DMS 273 treated with DMSO at 0.1 percent for 48 hours (cell line): Measurements from ENCODE around the gene KRT86.
"Not testable (repeated sequence)": the region's sequence is repeated elsewhere in the genome, so short reads cannot be mapped to it uniquely, and the experiment has no call there.

ENCODE experiments used
- DNase-seq: peaks from one replicate; lab custom pipeline; 2025; lab: John Stamatoyannopoulos, UW

Gene KRT86

DNA sequence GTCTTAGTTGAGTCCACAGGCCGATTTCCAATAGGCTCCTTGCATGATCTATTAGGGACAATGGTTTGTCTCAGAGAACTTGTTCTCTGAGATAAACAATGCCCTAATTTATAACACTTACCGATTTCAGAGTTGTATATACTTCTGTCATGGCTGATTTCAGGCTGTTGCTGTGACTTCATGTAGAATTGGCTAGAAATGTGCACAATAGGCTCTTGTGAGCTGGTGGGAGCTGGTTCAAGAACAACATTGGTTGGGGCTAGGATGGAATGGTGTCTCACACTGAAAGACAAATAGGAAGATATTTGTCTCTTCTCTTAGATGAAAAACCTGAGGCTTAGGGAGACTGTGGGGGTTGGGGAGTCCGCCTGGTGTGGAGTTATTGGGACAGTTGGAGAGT is 6.7 kb upstream of the KRT86 start:
- no peak for DNase-seq

DNA sequence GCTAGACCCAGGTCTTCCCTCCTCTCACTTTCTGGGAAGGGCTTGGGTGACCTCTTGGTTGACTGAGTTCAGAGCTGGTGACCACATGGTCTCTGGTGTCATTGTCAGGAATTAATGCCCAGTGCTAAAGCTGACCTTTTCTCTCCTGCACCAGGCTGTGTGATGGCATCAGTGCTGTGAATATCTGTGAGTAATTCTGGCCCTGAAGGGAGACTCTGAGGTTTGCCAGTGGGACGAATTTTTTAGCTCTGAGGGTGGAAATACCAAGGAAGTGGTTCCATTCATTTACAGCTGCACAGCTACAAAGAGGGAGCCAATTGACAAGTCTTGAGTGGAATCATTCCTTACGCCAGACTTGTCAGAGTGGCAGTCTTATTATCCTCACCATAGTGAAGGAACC is 6.2 kb upstream of the KRT86 start:
- no peak for DNase-seq

DNA sequence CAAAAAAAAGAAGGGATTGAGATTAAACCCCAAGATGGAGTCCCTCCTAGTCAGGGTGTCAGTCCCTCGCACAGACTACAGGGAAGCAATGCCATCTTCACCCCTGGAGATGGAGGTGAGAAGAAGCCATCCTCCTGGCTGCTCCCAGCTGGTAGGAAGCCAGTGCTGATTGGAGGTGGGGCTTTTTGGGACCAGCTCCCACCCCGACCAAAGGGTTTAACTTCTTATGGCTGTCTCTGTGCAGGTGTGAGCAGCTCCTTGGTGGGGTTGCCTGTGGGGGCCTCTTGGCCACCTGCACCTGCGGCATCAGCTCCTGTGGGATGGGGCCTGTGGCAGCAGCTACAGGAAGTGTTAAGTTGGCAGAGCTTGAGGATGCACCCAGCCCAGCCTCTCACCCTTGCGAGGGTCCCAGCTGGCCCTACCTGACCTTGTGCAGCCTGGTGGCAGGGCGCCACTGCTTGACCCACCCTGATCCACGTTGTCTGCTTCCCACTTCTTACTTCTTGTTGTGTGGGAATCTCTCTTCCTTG is 3.8 kb upstream of the KRT86 start:
- DNase-seq, result no peak

DNA sequence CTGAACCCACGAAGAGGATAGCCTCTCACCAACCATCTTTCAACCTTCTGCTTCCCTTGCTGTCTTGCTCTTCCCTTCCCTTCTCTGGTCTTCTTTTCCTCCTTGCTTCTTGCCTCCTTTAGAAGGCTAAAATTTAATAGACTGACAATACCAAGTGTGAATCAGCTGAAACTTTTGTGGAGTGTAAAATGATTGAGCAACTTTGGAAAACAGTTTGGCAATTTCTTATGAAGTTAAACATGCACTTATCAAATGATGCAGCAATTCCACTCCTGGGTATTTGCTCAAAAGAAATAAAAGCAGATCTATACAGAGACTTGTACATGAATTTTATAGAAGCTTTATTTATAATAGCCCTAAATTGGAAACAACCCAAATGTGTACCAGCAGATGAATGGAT is 3.3 kb upstream of the KRT86 start:
- no peak for DNase-seq

DNA sequence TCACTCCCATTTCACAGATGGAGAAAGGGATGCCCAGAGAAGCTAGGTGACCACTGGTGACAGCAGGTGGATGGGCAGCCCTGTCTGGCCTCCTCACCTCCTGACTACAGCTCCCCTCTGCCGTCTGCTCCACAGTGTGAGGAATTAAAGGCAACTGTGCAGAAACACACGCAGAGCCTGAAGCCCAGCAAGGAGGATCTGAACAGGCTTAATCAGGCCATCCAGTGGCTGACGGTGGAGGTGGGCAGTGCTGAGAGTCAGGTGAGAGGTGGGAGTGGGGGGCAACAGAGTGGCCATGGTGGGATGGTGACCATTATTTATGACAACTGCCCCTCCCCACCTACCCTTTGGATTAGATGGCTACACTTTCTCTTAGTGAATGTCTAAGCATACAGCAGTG is 1.2 kb downstream of the KRT86 start:
- DNase-seq, result no peak

DNA sequence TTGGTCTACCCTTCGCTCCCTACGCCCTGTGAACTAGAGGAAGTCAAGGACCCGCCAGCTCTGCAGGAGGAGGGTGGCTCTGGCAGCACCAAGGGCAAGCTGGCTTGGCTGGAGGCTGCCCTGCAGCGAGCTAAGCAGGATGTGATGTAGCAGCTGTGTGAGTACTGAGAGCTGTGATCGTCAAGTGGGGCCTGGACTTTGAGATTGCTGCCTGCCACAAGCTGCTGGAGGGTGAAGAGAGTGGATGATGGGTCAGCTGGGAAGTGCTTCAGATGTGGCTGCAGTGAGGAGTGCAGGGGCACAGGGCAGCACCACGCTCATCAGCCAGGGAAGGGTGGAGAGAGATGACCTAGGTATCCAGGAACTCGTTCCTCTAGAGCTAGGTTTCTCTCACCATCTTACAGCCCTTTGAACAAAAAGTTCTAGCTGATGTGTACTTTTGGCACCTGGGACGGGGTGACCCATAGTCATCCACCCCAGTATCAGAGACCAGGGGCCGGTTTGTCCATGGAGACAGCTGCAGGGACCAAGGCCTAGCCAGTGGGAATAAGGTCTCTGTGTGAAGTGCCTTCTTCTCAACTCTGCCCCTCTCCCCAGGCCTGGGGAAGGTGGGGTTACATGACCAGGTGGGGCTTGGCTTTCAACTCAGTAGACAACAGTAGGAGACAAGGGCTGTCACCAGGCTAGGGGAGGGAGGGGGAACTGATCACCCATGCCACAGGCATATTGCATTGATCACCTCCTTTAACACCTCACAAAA is 3.2 kb downstream of the KRT86 start:
- no peak for DNase-seq

DNA sequence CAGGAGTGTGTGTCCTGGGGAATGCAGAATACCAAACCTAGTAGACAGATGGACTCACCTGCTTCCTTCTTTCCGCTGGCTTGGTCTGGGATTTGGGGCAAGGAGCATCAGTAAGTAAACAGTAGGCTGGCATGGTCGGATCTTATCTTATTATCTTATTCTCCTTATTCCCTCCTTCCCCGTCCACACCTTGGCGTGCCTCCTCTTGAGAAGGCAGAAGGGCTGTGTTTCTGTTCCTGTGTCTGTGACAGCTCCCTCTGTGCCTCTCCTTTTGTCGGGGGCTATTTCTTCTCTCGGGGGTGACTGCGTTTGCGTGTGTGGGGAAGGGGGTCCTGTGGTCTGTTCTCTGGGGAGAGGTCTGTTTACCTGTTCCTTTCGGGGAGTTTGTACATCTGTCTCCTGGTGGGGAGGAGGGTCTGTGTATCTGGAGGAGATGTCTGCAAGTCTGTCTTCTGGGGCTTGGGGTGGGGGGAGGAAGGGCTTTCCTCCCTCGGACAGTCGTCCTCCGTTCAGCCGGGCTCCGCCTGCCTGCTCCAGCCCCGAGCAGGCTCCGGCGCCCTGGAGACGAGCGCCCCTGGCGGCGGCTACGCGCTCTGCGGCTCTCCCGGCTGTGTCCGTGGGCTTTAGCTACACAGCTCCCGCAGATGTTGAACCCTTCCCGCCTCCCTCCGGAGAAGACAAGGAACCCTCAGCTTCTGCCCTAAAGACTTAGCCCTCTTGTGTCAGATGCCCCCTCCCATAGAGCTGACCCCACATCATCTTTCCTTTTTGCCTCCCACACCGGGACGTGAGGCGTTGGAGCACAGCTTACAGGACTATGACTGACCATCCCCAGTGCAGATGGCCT is 4.4 kb downstream of the KRT86 start:
- DNase-seq, result no peak

DNA sequence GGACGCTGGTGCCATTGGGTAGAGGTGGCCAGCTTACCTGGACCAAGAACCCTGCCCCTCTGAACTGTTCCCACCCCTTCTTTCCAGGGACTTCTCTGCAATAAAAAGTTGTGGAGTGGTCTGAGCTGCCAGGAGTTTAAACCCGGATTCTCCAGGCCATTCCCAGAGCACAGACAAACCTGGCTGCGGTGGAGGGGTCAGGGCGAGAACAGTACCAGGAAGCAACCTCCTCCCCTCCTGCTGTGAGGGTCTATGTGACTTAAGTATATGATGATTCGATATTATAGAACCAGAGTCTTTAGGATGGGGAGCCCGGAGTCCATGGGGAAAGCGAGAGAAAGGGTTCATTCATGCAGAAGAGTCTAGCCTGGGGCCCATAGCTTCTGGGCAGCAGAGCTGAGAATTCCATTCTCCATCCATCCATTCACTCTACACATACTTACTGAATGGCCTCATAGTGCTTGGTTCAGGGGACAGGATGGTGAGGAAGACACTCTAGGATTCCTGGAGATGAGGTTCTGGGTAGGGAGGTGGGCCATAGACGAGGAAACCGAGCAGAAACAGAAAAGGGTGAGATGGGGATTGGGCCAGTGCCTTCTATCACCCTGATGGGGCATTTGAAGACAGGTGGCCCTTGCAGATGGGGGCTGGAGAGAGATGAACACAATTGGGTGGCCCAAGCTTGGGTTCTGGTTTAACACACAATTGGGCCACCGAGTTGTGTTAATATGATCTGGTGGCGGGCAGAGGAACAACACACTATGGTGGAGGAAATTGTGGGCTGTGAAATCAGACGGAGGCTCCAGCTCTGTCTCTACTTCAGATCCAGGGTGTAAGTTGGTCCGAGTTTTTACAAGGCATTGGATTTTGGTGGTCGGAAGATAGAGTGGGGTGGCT is 5.2 kb downstream of the KRT86 start:
- DNase-seq, result no peak

DNA sequence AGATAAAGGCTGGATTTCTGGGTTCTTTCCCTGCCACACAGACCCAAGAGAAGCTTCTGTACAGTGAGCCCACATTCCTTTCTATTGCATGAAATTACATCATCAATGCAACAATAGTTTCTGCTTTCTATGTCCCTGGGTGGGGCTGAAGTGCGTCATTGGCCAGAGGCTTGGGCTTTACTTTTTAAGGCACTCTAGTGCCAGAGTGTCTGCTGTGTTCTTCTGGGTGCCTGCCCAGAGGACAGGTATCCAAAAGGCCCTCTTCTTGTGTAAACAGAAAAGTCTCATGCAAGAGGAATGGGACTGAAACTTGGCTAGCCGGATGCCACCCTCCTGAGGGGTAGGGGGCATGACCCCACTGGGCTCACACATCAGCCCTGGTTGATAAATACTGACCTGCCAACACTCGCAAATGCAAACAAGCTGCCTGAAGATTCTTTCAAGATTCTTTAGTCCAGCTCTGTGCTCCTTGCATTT is 5.9 kb downstream of the KRT86 start:
- no peak for DNase-seq

DNA sequence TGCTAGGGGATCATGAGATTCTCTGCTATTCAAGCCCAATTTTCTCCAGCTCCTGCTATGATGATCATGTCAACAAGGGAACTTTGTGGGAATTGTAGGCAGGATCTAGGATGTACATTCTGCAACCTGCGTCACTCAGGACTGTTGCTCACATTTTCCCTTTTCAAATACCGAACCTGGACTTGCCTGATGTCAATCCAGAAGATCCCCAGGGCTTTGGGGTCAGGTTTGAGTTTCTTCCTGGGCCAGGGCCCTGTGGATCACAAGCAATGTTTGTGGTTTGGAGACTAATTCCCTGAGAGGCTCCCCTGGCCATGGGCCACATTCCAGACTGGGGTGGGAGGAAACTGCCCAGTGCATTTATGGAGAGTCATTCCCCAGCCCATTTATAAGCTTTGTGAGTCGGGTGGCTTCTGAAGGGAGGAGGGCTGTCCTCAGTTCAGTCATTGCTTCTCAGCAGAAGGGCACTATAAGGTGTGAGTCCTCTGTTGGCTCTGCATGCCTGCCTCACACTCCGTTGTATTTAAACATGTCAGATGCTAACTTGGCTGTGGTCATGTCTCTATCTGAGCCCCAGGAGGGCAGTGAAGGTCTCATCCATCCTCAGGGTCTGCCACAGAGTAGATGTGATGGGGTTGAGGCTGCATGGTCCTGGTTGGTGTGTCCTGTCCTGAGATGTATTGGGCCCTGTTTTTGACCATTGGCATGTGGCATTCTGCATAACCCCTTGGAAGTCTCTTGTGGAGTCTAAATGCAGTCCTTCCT is 6.5 kb downstream of the KRT86 start:
- DNase-seq, result no peak

DNA sequence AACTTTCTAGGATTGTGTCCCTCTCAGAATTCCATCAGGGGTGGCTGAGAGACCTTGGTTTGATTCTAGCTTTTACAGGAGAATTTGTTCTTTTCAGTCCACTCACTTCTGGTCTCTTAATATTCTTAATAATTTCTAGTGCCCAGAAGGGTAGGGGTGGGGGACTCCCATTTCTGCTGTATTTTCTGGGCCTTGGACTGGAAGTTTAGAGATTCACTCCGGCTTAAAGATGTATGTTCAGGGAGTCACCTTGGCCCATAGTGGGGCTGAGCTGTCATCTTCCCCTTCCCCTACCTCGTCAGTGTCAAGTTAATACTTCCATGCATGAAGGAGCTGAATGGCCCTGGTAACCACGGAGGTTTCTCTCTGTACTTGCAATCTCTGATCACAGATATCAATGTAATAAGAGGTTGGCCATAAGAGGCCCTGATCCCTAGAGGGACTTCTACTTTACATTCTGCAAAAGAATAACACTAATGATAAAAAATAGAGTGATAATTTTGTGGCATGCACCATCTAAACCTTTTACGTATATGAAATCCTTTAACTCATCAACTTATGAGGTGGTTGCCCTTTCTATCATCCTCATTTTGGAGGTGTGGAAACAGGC is 10.2 kb downstream of the KRT86 start:
- no peak for DNase-seq

DNA sequence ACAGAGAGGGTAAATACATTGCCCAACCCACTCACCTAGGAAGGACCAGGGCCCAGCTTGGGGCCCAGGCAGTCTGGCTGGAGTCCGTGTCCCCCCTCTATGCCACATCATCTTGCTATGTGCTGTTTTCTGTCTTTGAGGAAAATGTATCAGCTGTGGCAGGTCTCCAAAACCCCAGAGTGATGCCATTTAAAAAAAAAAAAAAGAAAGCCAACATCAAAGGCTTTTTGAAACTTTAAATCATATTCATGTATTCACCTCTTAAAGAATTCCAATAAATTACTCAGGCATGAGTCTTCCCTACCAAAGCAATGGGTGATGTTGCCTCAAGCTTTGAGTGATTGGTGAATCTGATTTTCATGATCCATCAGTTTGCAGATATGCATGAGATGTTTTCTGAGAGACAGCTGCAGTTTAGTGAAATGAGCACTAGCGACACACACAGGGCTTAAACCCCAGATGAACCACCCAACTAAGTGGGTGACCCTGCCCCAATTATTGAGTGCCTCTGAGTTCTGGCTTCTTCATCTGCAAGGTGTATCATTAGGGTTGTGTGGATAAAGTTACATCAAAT is 10.8 kb downstream of the KRT86 start:
- DNase-seq, result no peak

DNA sequence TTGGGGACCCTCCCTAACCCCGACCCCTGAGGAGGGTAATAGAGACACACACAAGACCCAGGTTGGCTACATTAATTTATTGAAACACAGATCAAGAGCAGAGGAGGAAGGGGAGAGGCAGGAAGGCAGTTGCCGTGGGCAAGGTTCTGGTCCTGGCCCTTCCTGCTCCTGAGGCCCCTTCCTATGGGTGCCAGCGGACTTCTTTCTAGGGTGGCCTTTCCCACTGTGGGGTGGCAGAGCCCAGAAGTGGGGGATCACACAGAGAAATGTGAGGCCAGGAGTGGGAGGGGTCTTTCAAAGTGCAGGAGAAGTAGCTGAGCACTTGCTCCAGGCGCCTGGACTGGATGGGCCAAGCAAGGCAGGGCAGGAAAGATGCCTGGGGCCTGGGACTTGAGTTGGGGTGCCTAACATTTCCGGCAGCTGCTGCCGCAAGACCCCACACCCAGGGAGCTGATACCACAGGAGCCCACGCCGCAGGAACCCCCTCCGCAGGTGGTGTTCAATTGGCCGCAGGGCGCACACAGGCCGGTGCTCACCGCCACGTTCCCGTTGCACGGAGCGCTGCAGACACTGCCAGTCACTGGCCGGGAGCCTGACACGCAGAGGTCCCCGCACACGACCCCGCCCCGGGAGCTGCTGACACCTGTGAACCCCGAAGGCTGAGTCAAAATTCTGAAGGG is 11.5 kb downstream of the KRT86 start:
- no peak for DNase-seq

DNA sequence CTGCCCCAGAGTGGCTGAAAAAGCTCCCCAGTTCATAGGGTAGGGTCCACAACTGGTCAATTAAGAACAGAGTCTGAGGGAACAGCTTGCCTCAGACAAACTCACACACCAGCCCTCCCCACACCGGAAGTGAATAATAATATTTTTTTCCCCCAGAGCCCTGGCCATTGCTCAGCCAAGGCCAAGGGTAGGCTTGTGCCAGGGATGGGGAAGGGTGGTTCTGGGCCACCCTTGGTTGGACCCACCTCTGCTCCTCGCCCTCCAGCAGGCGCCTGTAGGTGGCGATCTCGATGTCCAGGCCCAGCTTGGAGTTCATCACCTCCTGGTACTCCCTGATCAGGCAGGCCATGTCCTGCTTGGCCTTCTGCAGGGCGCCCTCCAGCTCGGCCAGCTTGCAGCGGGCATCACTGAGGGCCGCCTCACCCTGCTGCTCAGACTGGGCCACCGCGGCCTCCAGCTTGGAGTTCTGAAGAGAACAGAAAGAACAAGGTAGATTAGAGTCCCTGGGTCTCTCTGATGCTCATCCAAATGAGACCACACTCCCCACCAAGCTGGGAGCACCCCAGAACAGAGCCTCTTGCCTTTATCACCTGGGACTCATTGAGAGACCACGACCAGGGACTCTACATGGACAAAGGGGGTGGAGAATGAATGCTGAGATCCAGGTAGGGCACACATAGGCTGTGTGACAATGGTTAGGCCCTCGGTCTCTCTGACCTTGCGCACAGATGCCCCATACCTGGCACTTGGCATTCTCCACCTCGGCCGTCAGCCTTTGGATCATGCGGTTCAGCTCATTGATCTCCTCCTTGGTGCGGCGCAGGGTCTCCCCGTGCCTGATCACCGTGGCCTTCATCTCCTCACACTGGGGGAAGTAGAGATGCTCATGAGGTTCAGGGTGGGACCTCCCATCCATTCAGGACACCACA is 12.7 kb downstream of the KRT86 start:
- not testable (repeated sequence) for DNase-seq

DNA sequence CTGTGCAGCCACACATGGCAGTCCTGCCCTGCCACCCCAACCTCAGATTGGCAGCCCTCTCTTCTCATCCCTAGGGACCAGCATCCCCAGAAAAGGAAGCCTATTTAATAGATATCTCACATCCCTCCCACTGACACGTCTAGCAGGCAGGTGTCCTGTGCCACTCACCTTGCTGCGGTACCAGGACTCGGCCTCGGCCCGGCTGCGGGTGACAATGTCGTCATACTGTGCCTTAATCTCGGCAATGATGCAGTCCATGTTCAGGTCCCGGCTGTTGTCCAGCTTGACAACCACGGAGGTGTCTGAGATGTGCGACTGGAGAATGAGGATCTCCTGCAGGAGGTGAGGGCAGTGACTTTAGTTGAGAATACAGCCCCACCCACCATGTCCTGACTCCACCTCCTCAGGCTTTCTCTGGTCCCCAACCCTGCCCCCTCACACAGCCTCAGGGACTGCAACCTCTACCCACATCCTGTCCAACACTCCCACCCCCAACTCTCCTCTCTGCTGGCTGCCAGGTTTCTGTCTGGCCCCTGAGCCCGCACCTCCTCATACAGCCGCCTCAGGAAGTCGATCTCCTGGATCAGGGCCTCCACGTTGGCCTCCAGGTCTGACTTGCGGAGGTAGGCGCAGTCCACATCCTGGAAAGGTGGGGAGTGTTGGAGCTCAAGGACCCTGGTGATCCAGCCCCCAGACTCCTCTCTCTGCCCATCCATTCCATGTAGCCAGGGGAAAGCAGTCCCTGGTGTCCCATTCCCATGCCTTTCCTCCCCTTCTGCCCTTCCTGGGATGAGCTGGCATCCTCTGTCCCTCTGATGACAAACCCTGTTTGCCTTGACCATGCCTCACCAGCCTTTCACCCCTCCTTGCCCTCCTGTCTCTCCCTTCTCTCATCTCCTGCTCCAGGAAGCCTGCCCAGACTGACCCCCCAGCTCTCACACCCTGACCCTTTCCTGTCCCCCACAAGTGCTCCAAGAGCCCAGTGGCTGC is 13.7 kb downstream of the KRT86 start:
- not testable (repeated sequence) for DNase-seq

DNA sequence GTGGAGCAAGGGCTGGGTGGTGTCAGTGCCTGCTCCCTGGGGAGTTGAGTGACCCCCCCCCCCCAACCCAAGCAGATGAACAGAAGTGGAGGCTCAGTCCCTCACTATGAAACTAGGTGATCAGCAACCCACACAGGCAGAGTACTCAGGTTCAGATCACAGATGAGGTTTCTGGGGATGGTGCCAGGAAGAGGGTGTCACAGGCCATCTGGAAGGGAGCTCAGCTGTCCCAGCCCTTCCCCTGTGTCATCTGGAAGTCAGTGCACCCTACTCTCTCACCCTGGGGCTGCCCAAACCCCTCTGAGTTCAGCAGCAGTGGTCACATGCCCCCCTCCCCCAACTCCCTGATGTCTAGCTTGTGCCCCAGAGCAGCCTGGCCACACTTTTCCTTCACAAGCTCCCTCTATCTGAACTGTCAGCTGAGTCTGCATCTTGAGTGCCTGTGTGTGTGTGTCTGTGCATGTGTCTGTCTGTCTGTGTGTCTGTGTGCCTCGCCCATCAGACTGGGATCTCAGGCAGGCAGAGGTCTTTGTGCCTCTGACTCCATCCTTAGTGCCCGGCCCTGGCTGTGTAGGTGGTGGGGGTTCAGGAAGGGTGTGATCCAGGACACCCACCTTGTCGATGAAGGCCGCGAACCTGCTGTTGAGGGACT is 16.2 kb downstream of the KRT86 start:
- DNase-seq, result not testable (repeated sequence)
